HL-60/S4 (cell line): Measurements from ENCODE around the gene ZP2.
"Not testable (repeated sequence)": the region's sequence is repeated elsewhere in the genome, so short reads cannot be mapped to it uniquely, and the experiment has no call there.

ENCODE experiments used
- in situ Hi-C: fragments of 300-500 bp; cut with MboI; formaldehyde crosslinking; loops from 2 replicates; pipeline ENCODE4 v1.14.3; 2022; ENCODE audit warnings: low sequenced_read_pairs

Gene ZP2

GRCh38 chr16:21211486-21211885, at the start of gene ZP2:
ZP2 (minus strand) TSS chr16:21211574; CDS start chr16:21211547, 27 bp downstream.
- in situ Hi-C loops = no loop called here

- in situ Hi-C loops = no loop called here
Observed at GRCh38 chr16:21257284-21257683, 45.9 kb upstream of the ZP2 start.

- in situ Hi-C loops = no loop called here
Observed at GRCh38 chr16:21256636-21257035, 45.3 kb upstream of the ZP2 start.

GRCh38 chr16:21253470-21253869, 42.1 kb upstream of the ZP2 start:
- in situ Hi-C loops = no loop called here

- in situ Hi-C loops = no loop called here
Observed at GRCh38 chr16:21250072-21250923, 38.9 kb upstream of the ZP2 start.

GRCh38 chr16:21248179-21248578, 36.8 kb upstream of the ZP2 start:
- in situ Hi-C loops = not testable (repeated sequence)

GRCh38 chr16:21244518-21245215, 33.3 kb upstream of the ZP2 start:
- in situ Hi-C loops = no loop called here

GRCh38 chr16:21242756-21243155, 31.4 kb upstream of the ZP2 start:
- in situ Hi-C loops = no loop called here

- in situ Hi-C loops = no loop called here
Observed at GRCh38 chr16:21239646-21240045, 28.3 kb upstream of the ZP2 start.

- in situ Hi-C loops = no loop called here
Observed at GRCh38 chr16:21236831-21237230, 25.5 kb upstream of the ZP2 start.

- in situ Hi-C loops = no loop called here
Observed at GRCh38 chr16:21235199-21235585, 23.8 kb upstream of the ZP2 start.

GRCh38 chr16:21233521-21234150, 22.3 kb upstream of the ZP2 start, which contains the start of gene ANKS4B:
ANKS4B (plus strand) TSS chr16:21233699; CDS start chr16:21233738, 39 bp downstream.
- in situ Hi-C loops = no loop called here

- in situ Hi-C loops = no loop called here
Observed at GRCh38 chr16:21233045-21233520, 21.7 kb upstream of the ZP2 start.

GRCh38 chr16:21228361-21228872, 17.0 kb upstream of the ZP2 start:
- in situ Hi-C loops = no loop called here

- in situ Hi-C loops = no loop called here
Observed at GRCh38 chr16:21227866-21228265, 16.5 kb upstream of the ZP2 start.

- in situ Hi-C loops = no loop called here
Observed at GRCh38 chr16:21226749-21227148, 15.4 kb upstream of the ZP2 start.

GRCh38 chr16:21224800-21225199, 13.4 kb upstream of the ZP2 start:
- in situ Hi-C loops = no loop called here

GRCh38 chr16:21223787-21224186, 12.4 kb upstream of the ZP2 start:
- in situ Hi-C loops = no loop called here

- in situ Hi-C loops = no loop called here
Observed at GRCh38 chr16:21222495-21223337, 11.3 kb upstream of the ZP2 start.

- in situ Hi-C loops = no loop called here
Observed at GRCh38 chr16:21219551-21219950, 8.2 kb upstream of the ZP2 start.
